ENCODE results near the gene SSBP2. TPM values are rescaled to one million over a fixed set of nuclear protein-coding genes. Genes with fewer than 3 reads are reported as not detected.

SSBP2 gene
- total and polyA plus RNA-seq, 2 of the 8 experiments (the other 6 are each of a cell fraction or from before 2014, with no cell fraction given) = 21.5 to 36.2 TPM

DNA sequence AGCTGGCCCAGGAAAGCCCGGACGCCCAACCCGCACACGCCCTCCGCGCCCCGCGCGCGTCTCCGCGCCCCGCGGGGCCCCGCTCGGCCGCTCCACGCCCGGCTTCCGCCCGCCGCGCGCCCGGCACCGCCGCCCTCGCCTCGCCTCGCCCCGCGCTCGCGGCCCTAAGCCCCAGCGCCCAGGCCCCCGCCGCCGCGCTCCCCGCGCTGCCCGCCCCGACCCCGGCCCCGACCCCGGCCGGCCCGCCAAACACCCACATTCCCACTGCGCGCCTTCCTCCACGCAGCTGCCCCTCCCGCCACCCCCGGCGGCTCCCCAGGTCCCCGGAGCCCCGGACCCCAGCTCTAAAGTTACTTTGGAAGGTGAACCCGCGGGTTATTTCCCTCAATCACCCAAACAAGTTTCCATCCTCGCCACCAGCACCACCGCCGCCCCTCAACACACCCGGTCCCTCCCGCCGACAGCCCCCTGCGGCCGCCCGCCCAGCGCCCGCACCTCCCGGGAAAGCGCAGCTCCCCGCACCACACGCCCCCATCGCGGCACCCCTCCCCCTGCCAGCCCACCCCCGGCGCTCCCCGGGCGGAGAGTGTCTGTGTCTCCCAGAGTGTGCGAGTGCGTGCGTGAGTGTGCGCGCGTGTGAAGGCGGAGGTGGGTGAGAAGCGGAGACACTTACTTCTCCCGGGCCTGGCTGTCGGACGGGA, 439 bp downstream of the SSBP2 start:
- Histone ChIP-seq H3K27me3 (replicated peaks in 1 of 4; ENCODE audit: control insufficient read depth in 3 of 4, extremely low read depth in 1 of 4, insufficient read depth in 3 of 4, low read length in 3 of 4) (no peaks in the 10 kb centered on the region; a peak in 1 of 7 replicates), H4K20me1 (replicated peaks in 1 of 2; ENCODE audit: control insufficient read depth in 1 of 2, insufficient read depth in 2 of 2, low read length in 2 of 2) (no peaks in the 10 kb centered on the region), H3K14ac (ENCODE audit: insufficient read length) (no peak overlapping the region), H2BK120ac (replicated peaks; ENCODE audit: low read depth, low read length) (no peak overlapping the region), H2BK12ac (ENCODE audit: low read depth, low read length) (no peak overlapping the region), H3K23me2 (ENCODE audit: low read depth, low read length) (peaks cover 10% of the 10 kb centered on the region), H2AK5ac (ENCODE audit: low read depth, low read length) (no peak overlapping the region), H3K23ac (ENCODE audit: insufficient read length) (no peak overlapping the region), H3K4me1 (replicated peaks in 1 of 4; ENCODE audit: control insufficient read depth in 3 of 4, insufficient read depth in 4 of 4, low read length in 3 of 4) (peaks cover 4 to 18% (median 13%) of the 10 kb centered on the region in 4 experiments; a peak in 6 of 7 replicates), H4K5ac (ENCODE audit: insufficient read length, low read depth, low read length) (no peak overlapping the region), H2BK20ac (ENCODE audit: low read length) (no peak overlapping the region), H3K4me3 (ENCODE audit: extremely low read depth in 1 of 4, insufficient read depth in 2 of 4, low read depth in 3 of 4, low read length in 4 of 4) (peak overlapping the region; percentile 49 to 84 (median 62)), H3K56ac (replicated peaks; ENCODE audit: insufficient read length, low read depth, low read length) (no peak overlapping the region), H3K4me2 (ENCODE audit: insufficient read depth in 1 of 2, low read depth in 2 of 2, low read length in 2 of 2) (peak overlapping the region; percentile 74 to 76), H3K9me3 (ENCODE audit: insufficient read depth in 2 of 2, low read depth in 1 of 2, low read length in 1 of 2) (no peaks in the 10 kb centered on the region), H3K36me3 (ENCODE audit: control insufficient read depth in 2 of 4, insufficient read depth in 4 of 4, low read length in 3 of 4) (no peaks in the 10 kb centered on the region), H2BK15ac (ENCODE audit: low read length) (no peak overlapping the region), H3K79me1 (ENCODE audit: low read depth, low read length) (no peaks in the 10 kb centered on the region), H3K9ac (replicated peaks in 1 of 4; ENCODE audit: extremely low read depth in 1 of 4, low read depth in 3 of 4, low read length in 3 of 4) (peak overlapping the region in 1 of 4 experiments; percentile 77; a peak in 3 of 7 replicates), H2AFZ (ENCODE audit: low read length) (no peak overlapping the region), H2BK5ac (ENCODE audit: low read depth, low read length) (peak overlapping the region; percentile 55; the same call in 1 of the 2 replicates), H3K4ac (replicated peaks; ENCODE audit: insufficient read length, low read depth, low read length) (no peak overlapping the region), H4K8ac (ENCODE audit: extremely low read depth, insufficient read depth, low read length) (peak overlapping the region; percentile 62; the same call in 1 of the 2 replicates), H3K79me2 (ENCODE audit: control insufficient read depth in 1 of 2, insufficient read depth in 2 of 2, low read length in 2 of 2) (peaks cover 0 to 10% of the 10 kb centered on the region in 2 experiments; a peak in 2 of 4 replicates), H4K91ac (replicated peaks; ENCODE audit: insufficient read length, low read length) (no peak overlapping the region), H3K27ac (ENCODE audit: low read depth, low read length) (no peak overlapping the region), H3K18ac (ENCODE audit: extremely low read depth, low read length) (peak overlapping the region; percentile 40; the same call in 1 of the 2 replicates)
- DNase-seq (ENCODE audit: low read depth in 1 of 2, low spot score in 2 of 2) = no peak
- POLR2A ChIA-PET (ENCODE audit: partially characterized antibody) = interaction anchor here (0.6 to 8.0 kb wide), 11 partner anchors 9 to 449 kb away, joined by 3 to 157 read pairs (median 3); partner anchors contain the start of gene ZCCHC9
- WGBS, 2 experiments (ENCODE audit: extremely low coverage in 1 of 2, insufficient coverage in 1 of 2, insufficient read length in 1 of 2, insufficient replicate concordance in 2 of 2, low coverage in 1 of 2, low lambda C conversion rate in 2 of 2, missing lambda C conversion rate in 1 of 2) = 0% methylated on average over 5 of the region's 90 CpGs; no CpG with 5 or more reads in 1 of the 2 experiments
- no peak for FAIRE-seq
- CTCF ChIA-PET (ENCODE audit: partially characterized antibody) = interaction anchor here (1.3 to 2.7 kb wide), 4 partner anchors 85 to 106 kb away, joined by 3 to 19 read pairs (median 7); no protein-coding TSS in a partner anchor
- no peak for TF ChIP-seq RNF2 (IDR thresholded peaks at IDR 0.05; ENCODE audit: borderline replicate concordance, low read depth, low read length, missing control alignments, poor library complexity, severe bottlenecking)
- no peak for TF ChIP-seq ASH2L (IDR thresholded peaks at IDR 0.05; ENCODE audit: low read length)
- no peak for TF ChIP-seq SIN3A (conservative IDR thresholded peaks at IDR 0.05 in 1 of 2, IDR thresholded peaks at IDR 0.05 in 1 of 2; ENCODE audit: low read depth in 1 of 2, low read length in 2 of 2)
- peak; percentile 92 for TF ChIP-seq SAP30 (IDR thresholded peaks at IDR 0.05; ENCODE audit: insufficient read depth, insufficient replicate concordance, low read length)
- TF ChIP-seq EP300 (IDR thresholded peaks at IDR 0.05; ENCODE audit: borderline replicate concordance in 1 of 2, low read depth in 2 of 2, low read length in 2 of 2) = no peak
- TF ChIP-seq CHD1 (IDR thresholded peaks at IDR 0.05; ENCODE audit: low read depth, low read length) = no peak
- no peak for TF ChIP-seq KDM1A (IDR thresholded peaks at IDR 0.05; ENCODE audit: borderline replicate concordance, low read length)
- no peak for TF ChIP-seq CTBP2 (IDR thresholded peaks at IDR 0.05; ENCODE audit: borderline replicate concordance, insufficient read depth, insufficient read length, low read length)
- TF ChIP-seq MAFK (IDR thresholded peaks at IDR 0.05; ENCODE audit: low read depth, low read length) = no peak
- TF ChIP-seq CREB1 (IDR thresholded peaks at IDR 0.05) = no peak
- no peak for TF ChIP-seq GABPA (IDR thresholded peaks at IDR 0.05; ENCODE audit: borderline replicate concordance, insufficient read depth, low read length)
